Adrenal gland (tissue), 12 donors: ENCODE measurements around the gene UCP2. TPM values are rescaled to one million over a fixed set of nuclear protein-coding genes. Genes with fewer than 3 reads are reported as not detected.

Source experiments
- DNase-seq, 7 donors: peaks; one replicate each; pipeline ENCODE4 v3.0.0-alpha.2; 2019 to 2020
- H3K27ac ChIP-seq, 5 donors: fragments of 200-600 bp; sonication (generic) in 4 of 5; 1 replicate in 3 of 5; 2 replicates in 2 of 5; pipeline versions ENCODE4 v1.5.1 to v1.8.0; 2016 to 2020; ENCODE audit warnings: mild to moderate bottlenecking in 1 of 5
- H3K27me3 ChIP-seq: fragments of 200-600 bp; 2 replicates; pipeline ENCODE4 v1.8.0; 2021
- H3K36me3 ChIP-seq, 2 donors: fragments of 200-600 bp; replicated peaks in 1 of 2; 1 replicate in 1 of 2; 2 replicates in 1 of 2; pipeline versions ENCODE4 v1.5.1 to v1.8.0; 2018 to 2022
- H3K4me1 ChIP-seq, 2 donors: fragments of 200-600 bp; replicated peaks in 1 of 2; 1 replicate in 1 of 2; 2 replicates in 1 of 2; pipeline versions ENCODE4 v1.5.1 to v1.8.0; 2018 to 2021
- H3K4me3 ChIP-seq, 4 donors: fragments of 200-600 bp; sonication (generic) in 3 of 4; one replicate each; pipeline ENCODE4 v1.5.1; 2016 to 2018
- H3K9me3 ChIP-seq, 3 donors: fragments of 200-600 bp; sonication (generic) in 1 of 3; replicated peaks in 1 of 3; 1 replicate in 2 of 3; 2 replicates in 1 of 3; pipeline versions ENCODE4 v1.5.1 to v1.8.0; 2016 to 2021
- CTCF ChIP-seq, 6 experiments: fragments of 450-650 bp in 4 of 6; fragments of 200-600 bp in 2 of 6; sonication (generic) in 1 of 6; IDR thresholded peaks; 1 replicate in 5 of 6; 2 replicates in 1 of 6; pipeline versions ENCODE4 v1.5.1 to v1.8.0; 2016 to 2021; ENCODE audit warnings: antibody characterized with exemption in 6 of 6, mild to moderate bottlenecking in 2 of 6, moderate library complexity in 1 of 6
- POLR2A ChIP-seq, 2 donors: fragments of 450-650 bp; IDR thresholded peaks; one replicate each; pipeline ENCODE4 v1.6.1; 2017; ENCODE audit warnings: antibody characterized with exemption in 2 of 2, mild to moderate bottlenecking in 2 of 2, moderate library complexity in 1 of 2
- WGBS, 4 donors: extraction: QIAGEN DNeasy Blood & Tissue Kit in 2 of 4; methylation state at CpG; one replicate each; pipeline versions ENCODE4 v1.1.5 to v1.1.7; 2013 to 2017; 5-methylcytosine and 5-hydroxymethylcytosine counted together
- intact Hi-C, 2 donors: fragments of 100-400 bp; cut with DNase I; formaldehyde crosslinking; loops; one replicate each; pipeline versions ENCODE4 v1.14.1 to v1.15.0; 2022 to 2023
- polyA plus RNA-seq, 3 donors: library from polyadenylated mRNA; stranded (reverse); fragments of 200-250 nt in 2 of 3; fragments of 350-450 nt in 1 of 3; fragmentation: Illumina TruSeq in 1 of 3; extraction: RNeasy Lipid Tissue Mini Kit (QIAGEN cat#74804) in 1 of 3; gene quantifications; one replicate each; pipeline ENCODE4 v1.2.3, GENCODE V29; 2013 to 2014
- total RNA-seq, 9 donors: library from RNA; depleted of rRNA in 4 of 9; stranded (reverse); fragments of >200 nt in 4 of 9; fragments of 120-200 nt in 1 of 9; fragmentation: NEBNext Ultra II Directional in 1 of 9; extraction: Animal tissue kit (Norgen Biotek cat#: 25700) in 1 of 9; gene quantifications; one replicate each; pipeline versions ENCODE4 v1.1.0 to v1.2.4, GENCODE V29; 2013 to 2023
- donor health status: healthy with polysubstance abuse.
- donor health status: Bipolar disorder and iron deficiency.
- donor health status: DM: yes; HTN: yes; CAD: no.
- donor health status: DM: no; HTN: no; CAD: no.
- donor health status: DM: no; HTN: no; CAD: no.
- donor health status: DM: yes; HTN: yes; CAD: no.

UCP2 gene
- total and polyA plus RNA-seq, 12 donors: 12.4 to 117 (median 40.9) TPM

- no peaks in the 10 kb centered on the region for H3K9me3 ChIP-seq
- peaks cover 0 to 37% of the 10 kb centered on the region in 2 donors for H3K36me3 ChIP-seq
- no peaks in the 10 kb centered on the region for H3K27me3 ChIP-seq
- intact Hi-C loops: no loop called here
- 88 to 95% (median 94%) methylated on average over 13 to 14 of the region's 14 CpGs for WGBS, 4 donors
- no peak overlapping the region for H3K4me3 ChIP-seq
- peaks cover 7 to 9% of the 10 kb centered on the region in 2 donors for H3K4me1 ChIP-seq
- no peak overlapping the region for H3K27ac ChIP-seq
- TF ChIP-seq POLR2A (IDR thresholded peaks at IDR 0.05) (no peak), CTCF (IDR thresholded peaks at IDR 0.05) (no peak)
- DNase-seq: no peak
These were observed 6.0 kb downstream of the UCP2 start for GRCh38 chr11:73976451-73977151.

DNA sequence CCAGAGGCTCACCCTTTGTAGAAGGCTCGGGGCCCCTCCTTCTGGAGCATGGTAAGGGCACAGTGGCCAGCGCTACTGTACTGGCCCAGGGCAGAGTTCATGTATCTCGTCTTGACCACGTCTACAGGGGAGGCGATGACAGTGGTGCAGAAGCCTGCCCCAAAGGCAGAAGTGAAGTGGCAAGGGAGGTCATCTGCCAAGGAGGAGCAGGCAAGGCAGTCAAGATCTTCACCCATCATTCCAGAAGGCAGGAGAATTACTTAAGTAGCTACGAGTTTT, 7.2 kb downstream of the UCP2 start:
- Histone ChIP-seq H3K27ac (no peak overlapping the region), H3K36me3 (peaks cover 0 to 37% of the 10 kb centered on the region in 2 donors), H3K9me3 (no peaks in the 10 kb centered on the region), H3K4me3 (no peak overlapping the region), H3K27me3 (no peaks in the 10 kb centered on the region), H3K4me1 (peaks cover 2% of the 10 kb centered on the region in 2 donors)
- DNase-seq: no peak
- TF ChIP-seq POLR2A (IDR thresholded peaks at IDR 0.05) (no peak), CTCF (IDR thresholded peaks at IDR 0.05) (no peak)
- 92 to 95% (median 93%) methylated on average over 6 of the region's 6 CpGs for WGBS, 4 donors
- intact Hi-C loops: no loop called here

DNA sequence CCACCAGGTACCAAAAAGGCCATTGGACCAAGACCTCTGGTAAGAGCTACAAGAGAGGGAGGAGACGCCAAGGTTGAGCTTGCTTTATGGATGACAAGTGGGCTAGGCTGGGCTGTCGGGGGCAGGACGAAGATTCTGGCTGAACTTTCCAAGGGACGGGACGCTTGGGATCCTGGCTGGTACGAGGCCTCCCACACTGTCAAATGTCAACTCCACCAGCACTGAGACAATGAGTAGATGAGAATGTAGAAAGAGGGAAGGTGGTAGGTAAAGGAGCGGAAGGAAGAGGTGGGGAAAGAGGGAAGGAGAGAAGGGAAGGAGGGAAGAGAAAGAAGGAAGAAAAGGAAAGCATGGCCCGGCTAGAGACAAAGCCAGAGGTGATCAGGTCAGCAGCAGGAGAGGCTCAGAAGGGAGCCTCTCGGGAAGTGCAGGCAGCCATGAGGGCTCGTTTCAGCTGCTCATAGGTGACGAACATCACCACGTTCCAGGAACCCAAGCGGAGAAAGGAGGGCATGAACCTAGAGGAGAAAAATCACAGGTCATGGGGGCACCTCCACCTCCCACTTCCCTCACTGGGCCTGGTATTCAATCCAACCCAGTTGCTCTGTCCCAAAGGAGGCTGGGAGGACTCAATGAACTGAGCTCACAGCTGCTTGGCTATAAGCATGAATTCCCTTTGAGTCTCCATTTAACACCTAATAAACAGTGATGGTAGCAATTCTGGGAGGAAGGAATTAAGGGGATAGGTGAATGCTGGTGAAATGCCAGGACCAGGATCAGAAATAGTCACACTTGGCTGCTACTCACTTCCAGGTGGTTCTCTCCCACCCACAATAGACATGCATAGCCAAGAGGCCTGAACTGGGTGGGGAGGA, 7.8 kb downstream of the UCP2 start:
- WGBS, 4 donors: 90 to 95% (median 92%) methylated on average over 13 of the region's 13 CpGs
- no peaks in the 10 kb centered on the region for H3K9me3 ChIP-seq
- DNase-seq: no peak

More for the DNA sequence above, 7.8 kb downstream of the UCP2 start:
- H3K4me1 ChIP-seq: no peaks in the 10 kb centered on the region
- H3K27me3 ChIP-seq: no peaks in the 10 kb centered on the region
- H3K27ac ChIP-seq: no peak overlapping the region
- peaks cover 0 to 37% of the 10 kb centered on the region in 2 donors for H3K36me3 ChIP-seq
- intact Hi-C loops: no loop called here
- TF ChIP-seq CTCF (IDR thresholded peaks at IDR 0.05) (no peak), POLR2A (IDR thresholded peaks at IDR 0.05) (no peak)
- no peak overlapping the region for H3K4me3 ChIP-seq
